CD4-positive, alpha-beta T cell treated with Interleukin-4 for 1 hour (primary cell): ENCODE results near the gene METTL4.

Experiments
- DNase-seq, 2 donors: peaks; one replicate each; pipeline ENCODE4 v3.0.0-alpha.2; 2020 to 2022

The METTL4 gene

DNA sequence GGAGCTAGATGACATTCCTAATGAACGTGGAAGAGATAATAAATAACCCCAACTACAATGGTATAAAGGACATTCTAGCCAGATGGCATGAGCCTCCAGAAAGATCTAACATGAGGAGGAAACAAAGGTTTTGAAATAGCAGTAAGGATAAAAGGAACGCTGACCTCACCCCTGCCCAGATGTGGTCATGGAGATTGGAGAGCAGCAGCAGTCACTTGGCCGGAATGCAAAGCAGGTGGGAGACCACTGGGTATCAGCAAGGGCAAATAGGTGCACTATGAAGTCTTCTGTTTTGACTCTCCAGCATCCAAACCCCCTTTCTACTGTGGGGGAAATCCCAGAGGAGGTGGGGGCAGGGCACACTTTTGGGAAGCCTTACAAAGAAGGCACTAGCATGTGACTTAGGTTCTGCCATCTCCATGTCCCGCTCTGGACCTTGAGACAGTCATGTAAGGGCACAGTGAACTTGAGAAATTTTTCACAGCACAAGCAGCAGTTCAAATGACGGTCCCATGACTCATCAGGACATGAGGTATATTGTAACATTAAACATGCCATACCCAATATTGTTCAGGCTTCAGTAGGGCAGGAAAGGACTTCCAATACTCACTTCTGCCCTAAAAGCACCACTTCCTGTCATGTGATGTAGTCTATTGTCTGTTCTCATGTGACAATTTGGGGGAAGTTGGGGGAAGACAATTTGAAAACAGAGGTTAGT is 55.2 kb downstream of the METTL4 start:
- DNase-seq = peak; percentile 20 to 22

DNA sequence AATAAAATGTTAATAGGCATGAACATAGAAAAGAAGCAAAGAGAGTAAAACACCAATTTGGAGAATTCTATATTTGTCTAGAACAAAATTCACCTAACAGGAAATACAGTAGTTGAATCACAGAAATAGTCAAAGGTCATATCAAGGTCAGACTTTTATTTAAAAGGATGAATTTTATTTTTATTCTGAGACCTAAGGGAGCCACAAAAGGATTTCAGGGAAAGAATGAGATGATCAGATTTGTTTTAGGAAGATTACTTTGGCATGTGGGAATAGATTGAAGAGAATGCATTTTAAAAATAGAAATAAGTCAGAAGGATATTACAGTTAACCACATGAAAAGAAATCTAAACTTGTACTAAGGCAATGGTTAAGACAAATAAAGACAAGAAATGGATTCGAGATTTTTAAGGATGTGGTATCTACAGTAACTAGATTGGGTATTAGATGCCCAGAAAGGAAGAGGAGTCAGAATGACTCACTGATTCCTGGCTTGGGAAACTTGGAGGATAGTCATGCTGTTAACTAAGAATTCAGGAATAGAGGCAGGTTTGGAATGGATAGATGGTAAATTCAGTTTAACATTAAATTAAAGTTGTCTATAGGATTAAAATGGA is 56.0 kb downstream of the METTL4 start:
- DNase-seq = no peak

DNA sequence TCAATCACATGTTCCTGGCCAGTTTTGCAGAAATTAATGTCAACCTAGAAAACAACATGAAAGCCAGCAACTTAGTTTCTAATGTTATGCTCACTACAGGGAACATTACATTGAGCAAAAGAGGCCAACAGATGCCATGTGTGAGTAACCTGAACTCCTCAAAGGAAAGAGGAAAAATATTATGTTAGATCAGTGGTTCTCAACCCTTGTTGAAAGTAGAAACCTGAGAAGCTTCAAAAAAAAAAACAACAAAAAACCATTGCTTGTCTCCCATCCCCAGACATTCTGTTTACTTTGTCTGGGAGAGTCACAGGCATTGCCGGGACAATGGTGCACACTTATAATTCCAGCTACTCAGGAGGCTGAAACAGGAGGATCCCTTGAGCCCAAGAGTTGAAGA is 57.7 kb downstream of the METTL4 start:
- no peak for DNase-seq

DNA sequence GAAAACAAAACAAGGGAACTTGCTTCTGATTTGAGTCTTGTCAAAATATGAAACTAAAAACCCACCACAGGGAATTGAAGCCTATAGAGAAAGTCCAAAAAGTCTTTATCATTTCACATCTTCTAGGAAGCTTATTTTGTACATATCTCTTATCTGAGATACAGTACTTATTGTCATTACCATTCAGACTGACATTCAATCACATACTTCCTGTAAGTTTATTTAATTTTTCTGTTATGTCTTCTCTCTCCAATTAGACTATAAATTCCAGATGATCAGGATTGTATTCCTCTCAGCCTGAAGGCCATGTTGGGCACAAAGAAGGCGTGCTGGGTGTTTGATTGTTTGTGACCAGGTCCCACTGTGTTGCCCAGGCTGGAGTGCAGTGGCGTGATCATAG is 59.2 kb downstream of the METTL4 start:
- DNase-seq = no peak

DNA sequence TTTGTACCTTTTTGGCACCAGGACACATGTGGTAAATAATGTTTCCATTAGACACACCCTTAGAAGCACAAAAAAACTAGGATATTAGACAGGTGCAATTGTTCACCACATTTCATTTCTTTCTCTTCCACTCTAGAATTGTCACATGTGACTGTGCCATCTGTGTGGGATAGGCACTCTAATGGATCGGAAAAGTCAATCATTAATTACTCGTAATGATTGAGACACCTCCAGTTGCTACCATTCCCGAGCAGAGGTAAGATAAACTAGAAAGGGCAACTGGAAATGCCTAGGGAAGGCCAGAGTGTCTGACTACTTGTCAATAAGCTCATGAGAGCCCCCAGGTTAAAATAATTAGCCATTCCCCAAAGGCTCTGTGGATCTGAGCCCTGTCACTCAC is 59.9 kb downstream of the METTL4 start:
- DNase-seq = no peak

DNA sequence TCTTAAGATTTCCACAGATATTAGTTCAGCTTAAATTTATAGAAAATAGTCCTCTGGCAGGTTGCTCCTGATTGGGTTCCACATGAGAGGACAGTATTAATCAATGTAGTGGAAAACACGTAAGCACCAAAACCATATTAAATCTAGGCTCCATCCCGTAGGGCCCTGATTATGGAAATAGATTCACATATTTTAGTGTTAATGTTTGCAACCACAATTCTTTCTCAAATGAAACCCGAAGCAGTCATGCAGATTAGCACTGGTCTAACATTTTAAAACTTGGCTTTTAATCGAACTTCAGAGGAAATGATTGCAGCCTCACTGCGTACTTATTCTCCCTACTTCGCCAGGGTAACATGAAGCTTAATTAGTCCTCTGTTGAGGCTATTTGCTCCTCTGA is 60.9 kb downstream of the METTL4 start:
- DNase-seq = no peak

DNA sequence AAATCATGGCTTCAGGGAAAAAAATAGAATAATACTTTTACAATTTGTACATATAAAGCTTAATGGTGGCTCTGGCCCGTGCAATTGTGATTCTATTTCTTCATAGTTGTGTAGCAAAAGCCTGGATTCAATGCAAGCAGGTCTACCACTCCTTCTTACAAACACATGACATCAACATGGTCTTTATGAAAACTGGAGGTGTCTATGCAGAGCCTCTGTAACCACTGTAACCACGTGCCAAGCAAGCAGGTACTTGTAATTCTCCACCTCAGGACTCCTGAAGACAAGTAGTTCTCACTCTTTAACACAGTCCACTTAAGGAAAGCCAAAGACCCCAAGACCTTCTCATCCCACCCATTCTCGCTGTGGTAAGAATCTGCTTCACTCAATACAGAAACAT is 62.6 kb downstream of the METTL4 start:
- no peak for DNase-seq

DNA sequence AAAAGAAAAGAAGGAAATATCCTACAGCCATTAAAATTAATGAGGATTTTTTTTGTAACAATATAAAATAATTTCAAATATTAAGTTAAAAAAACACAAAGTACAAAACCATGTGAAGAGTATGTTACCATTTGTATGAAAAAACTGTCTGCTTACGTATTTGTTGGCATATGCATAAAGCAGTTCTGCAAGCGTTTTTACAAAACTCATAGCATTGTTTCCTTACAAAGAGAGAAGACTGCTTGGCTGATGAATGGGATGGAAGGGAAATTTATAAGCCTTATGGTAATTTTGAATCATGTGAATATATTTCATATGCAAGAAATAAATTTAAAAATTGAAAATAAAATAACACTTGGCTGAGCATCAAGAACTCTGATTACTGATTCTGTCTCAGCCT is 63.1 kb downstream of the METTL4 start:
- no peak for DNase-seq

DNA sequence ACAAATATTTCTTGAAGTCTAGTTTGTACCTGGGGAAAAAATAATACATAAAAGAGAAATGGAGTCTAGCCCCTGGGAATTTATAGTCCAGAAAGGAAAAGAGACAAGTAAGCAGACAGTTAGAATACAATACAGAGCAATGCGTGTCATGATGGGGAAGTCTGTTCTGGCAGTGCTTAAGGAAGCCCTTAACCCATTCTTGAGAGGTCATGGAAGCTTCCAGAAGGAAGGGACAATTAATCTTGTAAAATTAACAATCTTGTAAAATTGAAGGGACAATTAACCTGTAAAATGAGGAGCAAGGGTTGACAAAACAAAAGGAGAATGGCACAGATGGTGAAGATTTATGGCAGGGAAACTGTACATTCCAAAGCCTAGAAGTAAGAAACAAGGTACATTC is 66.7 kb downstream of the METTL4 start:
- no peak for DNase-seq

DNA sequence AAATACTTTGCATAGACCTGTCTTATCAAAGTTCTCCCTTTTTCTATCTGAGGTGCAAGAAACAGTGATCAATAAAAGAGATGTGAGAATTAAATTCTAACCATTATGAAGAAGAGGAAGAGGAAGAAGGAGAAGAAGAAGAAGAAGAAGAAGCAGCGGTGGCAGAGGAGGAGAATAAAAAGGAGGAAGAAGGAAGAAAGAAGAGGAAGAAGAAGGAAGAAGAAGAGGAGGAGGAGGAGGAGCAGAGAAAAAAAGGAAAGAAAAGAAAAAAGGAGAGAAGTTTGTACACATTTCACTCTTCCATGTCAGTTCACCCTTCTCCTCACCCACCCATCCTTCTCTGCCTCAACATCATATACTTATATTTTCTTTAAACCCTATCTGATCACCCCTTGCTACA is 68.4 kb downstream of the METTL4 start:
- no peak for DNase-seq

DNA sequence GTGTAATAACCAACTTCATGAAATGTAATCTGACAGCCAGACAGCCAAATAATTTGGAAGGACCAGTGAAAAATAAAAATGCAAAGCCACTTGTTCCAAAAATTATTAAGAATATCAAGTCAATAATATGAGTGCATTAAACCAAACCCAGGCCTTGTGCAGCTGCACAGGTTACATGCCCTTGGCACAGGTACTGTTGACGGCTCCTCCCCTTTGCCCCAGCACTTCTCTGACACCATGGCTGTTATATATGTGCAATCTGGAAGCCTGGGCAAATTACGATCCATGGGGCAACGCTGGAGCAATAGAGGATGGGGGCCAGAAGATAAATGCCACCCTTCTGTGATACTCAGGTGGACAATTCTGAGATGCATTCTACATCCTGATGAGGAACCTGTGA is 68.9 kb downstream of the METTL4 start:
- DNase-seq = no peak

DNA sequence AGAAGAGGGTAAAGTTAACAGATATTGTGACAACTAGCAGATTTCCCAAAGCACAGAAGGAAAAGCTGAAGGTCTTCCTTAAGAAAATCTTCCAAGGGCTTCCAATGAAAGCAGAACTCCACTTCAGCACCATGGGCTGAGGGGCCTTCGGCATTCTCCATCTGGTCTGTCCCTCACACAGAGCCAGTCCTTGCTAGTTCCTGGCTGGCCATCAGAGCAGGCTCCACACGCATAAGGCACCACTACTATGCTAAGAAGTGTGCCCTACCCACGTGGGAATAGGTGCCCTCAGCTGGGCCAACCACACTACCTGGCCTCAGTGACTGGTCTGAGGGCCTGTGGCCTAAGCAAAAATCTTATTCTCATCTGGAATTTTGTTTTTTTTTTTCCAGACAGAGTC is 73.5 kb downstream of the METTL4 start:
- DNase-seq = no peak

DNA sequence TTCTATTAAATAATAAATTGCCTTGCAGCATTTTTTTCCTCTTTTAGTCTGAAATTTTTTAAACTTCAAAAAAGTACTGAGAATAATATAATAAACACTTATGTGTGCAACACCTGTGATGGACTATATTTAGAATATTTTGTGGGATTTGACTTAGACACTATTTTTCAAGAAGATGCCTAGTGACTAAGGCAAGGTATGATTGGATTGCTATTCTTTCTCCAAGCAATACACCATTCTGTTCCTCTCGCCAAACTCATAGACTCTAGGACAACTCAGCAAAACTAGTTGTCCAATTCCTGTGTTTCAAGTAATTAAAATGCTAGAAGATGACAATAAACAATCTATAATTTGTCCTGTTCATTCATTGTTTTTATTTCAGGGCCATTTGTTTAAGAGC is 75.9 kb downstream of the METTL4 start:
- no peak for DNase-seq

DNA sequence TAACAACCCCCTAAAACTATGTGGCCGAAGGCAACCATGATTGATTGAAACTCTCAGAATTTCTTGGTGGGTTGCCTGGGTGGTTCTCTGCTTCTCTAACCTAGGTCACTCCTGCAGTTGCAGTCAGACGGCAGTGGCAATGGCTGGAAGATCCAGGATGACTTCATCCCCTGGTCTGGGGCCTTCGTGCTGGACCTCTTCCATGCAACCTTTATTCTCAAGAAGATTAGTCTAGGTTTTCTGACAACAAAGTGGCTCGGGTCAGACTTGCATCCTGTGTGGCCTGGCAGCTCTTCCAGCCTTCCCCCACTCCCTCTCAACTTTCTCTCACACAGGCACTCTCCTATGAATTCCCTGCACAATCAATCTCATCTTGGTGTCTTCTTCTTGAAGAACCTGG is 76.4 kb downstream of the METTL4 start:
- DNase-seq = no peak
